ENCODE measurements around the gene EPHA6. TPM values are rescaled to one million over a fixed set of nuclear protein-coding genes. Genes with fewer than 3 reads are reported as not detected.

Gene EPHA6
- total and polyA plus RNA-seq, 10 of the 15 experiments (the other 5 are each of a cell fraction or from before 2014, with no cell fraction given) = not detected

GRCh38 chr3:97612632-97613031, 798.2 kb downstream of the EPHA6 start:
- ChIA-PET RAD21 (ENCODE audit: unreplicated experiment) (no interaction called here), SMC1A (ENCODE audit: uncharacterized antibody, unreplicated experiment) (no interaction called here), CTCF (no interaction called here), POLR2A (no interaction called here)
- intact Hi-C loops (cut with micrococcal nuclease; ENCODE audit: unreplicated experiment) (no loop called here), in situ Hi-C loops (cut with MboI) (no loop called here)
- H3K4me2 ChIP-seq (ENCODE audit: control insufficient read depth, insufficient read depth) = no peak overlapping the region
- BruUV-seq (replicated peaks) = no TSS peak
- no peaks in the 10 kb centered on the region for H3K27me3 ChIP-seq (replicated peaks in 1 of 2; ENCODE audit: control insufficient read depth in 2 of 2, insufficient read depth in 2 of 2, low read length in 1 of 2)
- H3K79me2 ChIP-seq (ENCODE audit: control insufficient read depth, insufficient read depth, low read length) = no peaks in the 10 kb centered on the region
- H3K4me3 ChIP-seq = no peak overlapping the region
- no peak overlapping the region for H3K9ac ChIP-seq (ENCODE audit: control insufficient read depth, insufficient read depth, low read length)
- TF ChIP-seq RUNX3 (IDR thresholded peaks at IDR 0.05; ENCODE audit: low read length) (no peak), HDAC6 (IDR thresholded peaks at IDR 0.05; ENCODE audit: unreplicated experiment) (no peak), MXI1 (IDR thresholded peaks at IDR 0.05; ENCODE audit: low read depth, low read length) (no peak), SREBF1 (IDR thresholded peaks at IDR 0.05; ENCODE audit: low read length) (no peak), RBBP5 (conservative IDR thresholded peaks at IDR 0.05) (no peak), SPI1 (IDR thresholded peaks at IDR 0.05; ENCODE audit: borderline replicate concordance, insufficient read depth, low read depth, low read length) (no peak), STAT1 (conservative IDR thresholded peaks at IDR 0.05) (no peak), SIX5 (IDR thresholded peaks at IDR 0.05; ENCODE audit: low read depth, low read length, severe bottlenecking) (no peak), MYB (IDR thresholded peaks at IDR 0.05; ENCODE audit: borderline replicate concordance, low read depth, low read length) (no peak), CREM (IDR thresholded peaks at IDR 0.05; ENCODE audit: low read depth) (no peak), MTA2 (IDR thresholded peaks at IDR 0.05; ENCODE audit: low read depth) (no peak), FOS (IDR thresholded peaks at IDR 0.05; ENCODE audit: borderline replicate concordance, extremely low read depth, insufficient read length) (no peak), HDGF (IDR thresholded peaks at IDR 0.05) (no peak), SUPT20H (IDR thresholded peaks at IDR 0.05; ENCODE audit: borderline replicate concordance, control insufficient read depth, low read depth, low read length) (no peak)
- TF ChIP-seq, protein P1, sequence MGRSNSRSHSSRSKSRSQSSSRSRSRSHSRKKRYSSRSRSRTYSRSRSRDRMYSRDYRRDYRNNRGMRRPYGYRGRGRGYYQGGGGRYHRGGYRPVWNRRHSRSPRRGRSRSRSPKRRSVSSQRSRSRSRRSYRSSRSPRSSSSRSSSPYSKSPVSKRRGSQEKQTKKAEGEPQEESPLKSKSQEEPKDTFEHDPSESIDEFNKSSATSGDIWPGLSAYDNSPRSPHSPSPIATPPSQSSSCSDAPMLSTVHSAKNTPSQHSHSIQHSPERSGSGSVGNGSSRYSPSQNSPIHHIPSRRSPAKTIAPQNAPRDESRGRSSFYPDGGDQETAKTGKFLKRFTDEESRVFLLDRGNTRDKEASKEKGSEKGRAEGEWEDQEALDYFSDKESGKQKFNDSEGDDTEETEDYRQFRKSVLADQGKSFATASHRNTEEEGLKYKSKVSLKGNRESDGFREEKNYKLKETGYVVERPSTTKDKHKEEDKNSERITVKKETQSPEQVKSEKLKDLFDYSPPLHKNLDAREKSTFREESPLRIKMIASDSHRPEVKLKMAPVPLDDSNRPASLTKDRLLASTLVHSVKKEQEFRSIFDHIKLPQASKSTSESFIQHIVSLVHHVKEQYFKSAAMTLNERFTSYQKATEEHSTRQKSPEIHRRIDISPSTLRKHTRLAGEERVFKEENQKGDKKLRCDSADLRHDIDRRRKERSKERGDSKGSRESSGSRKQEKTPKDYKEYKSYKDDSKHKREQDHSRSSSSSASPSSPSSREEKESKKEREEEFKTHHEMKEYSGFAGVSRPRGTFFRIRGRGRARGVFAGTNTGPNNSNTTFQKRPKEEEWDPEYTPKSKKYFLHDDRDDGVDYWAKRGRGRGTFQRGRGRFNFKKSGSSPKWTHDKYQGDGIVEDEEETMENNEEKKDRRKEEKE (IDR thresholded peaks at IDR 0.05) = no peak
- TF ChIP-seq, protein P2, sequence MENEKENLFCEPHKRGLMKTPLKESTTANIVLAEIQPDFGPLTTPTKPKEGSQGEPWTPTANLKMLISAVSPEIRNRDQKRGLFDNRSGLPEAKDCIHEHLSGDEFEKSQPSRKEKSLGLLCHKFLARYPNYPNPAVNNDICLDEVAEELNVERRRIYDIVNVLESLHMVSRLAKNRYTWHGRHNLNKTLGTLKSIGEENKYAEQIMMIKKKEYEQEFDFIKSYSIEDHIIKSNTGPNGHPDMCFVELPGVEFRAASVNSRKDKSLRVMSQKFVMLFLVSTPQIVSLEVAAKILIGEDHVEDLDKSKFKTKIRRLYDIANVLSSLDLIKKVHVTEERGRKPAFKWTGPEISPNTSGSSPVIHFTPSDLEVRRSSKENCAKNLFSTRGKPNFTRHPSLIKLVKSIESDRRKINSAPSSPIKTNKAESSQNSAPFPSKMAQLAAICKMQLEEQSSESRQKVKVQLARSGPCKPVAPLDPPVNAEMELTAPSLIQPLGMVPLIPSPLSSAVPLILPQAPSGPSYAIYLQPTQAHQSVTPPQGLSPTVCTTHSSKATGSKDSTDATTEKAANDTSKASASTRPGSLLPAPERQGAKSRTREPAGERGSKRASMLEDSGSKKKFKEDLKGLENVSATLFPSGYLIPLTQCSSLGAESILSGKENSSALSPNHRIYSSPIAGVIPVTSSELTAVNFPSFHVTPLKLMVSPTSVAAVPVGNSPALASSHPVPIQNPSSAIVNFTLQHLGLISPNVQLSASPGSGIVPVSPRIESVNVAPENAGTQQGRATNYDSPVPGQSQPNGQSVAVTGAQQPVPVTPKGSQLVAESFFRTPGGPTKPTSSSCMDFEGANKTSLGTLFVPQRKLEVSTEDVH (IDR thresholded peaks at IDR 0.05; ENCODE audit: low read depth, partially characterized antibody) = no peak
- TF ChIP-seq, protein P3, sequence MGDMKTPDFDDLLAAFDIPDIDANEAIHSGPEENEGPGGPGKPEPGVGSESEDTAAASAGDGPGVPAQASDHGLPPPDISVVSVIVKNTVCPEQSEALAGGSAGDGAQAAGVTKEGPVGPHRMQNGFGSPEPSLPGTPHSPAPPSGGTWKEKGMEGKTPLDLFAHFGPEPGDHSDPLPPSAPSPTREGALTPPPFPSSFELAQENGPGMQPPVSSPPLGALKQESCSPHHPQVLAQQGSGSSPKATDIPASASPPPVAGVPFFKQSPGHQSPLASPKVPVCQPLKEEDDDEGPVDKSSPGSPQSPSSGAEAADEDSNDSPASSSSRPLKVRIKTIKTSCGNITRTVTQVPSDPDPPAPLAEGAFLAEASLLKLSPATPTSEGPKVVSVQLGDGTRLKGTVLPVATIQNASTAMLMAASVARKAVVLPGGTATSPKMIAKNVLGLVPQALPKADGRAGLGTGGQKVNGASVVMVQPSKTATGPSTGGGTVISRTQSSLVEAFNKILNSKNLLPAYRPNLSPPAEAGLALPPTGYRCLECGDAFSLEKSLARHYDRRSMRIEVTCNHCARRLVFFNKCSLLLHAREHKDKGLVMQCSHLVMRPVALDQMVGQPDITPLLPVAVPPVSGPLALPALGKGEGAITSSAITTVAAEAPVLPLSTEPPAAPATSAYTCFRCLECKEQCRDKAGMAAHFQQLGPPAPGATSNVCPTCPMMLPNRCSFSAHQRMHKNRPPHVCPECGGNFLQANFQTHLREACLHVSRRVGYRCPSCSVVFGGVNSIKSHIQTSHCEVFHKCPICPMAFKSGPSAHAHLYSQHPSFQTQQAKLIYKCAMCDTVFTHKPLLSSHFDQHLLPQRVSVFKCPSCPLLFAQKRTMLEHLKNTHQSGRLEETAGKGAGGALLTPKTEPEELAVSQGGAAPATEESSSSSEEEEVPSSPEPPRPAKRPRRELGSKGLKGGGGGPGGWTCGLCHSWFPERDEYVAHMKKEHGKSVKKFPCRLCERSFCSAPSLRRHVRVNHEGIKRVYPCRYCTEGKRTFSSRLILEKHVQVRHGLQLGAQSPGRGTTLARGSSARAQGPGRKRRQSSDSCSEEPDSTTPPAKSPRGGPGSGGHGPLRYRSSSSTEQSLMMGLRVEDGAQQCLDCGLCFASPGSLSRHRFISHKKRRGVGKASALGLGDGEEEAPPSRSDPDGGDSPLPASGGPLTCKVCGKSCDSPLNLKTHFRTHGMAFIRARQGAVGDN (IDR thresholded peaks at IDR 0.05) = no peak
- H4K20me1 ChIP-seq (ENCODE audit: control insufficient read depth, insufficient read depth) = no peaks in the 10 kb centered on the region
- H3K9me3 ChIP-seq (replicated peaks; ENCODE audit: control insufficient read depth, insufficient read depth, low read length) = no peaks in the 10 kb centered on the region
- no peak overlapping the region for H2AFZ ChIP-seq (ENCODE audit: control insufficient read depth, low read depth, low read length)
- H3K4me1 ChIP-seq (ENCODE audit: control insufficient read depth, insufficient read depth, low read length) = no peaks in the 10 kb centered on the region
- FAIRE-seq (no peak), ATAC-seq (no peak), DNase-seq (ENCODE audit: low read depth, low spot score) (no peak)
- WGBS (ENCODE audit: insufficient coverage, insufficient replicate concordance, low lambda C conversion rate, missing lambda C conversion rate) = 30% methylated on average over 1 of the region's 1 CpG
- H3K36me3 ChIP-seq (ENCODE audit: control insufficient read depth in 2 of 2, insufficient read depth in 2 of 2, low read length in 1 of 2) = no peaks in the 10 kb centered on the region
- no peak overlapping the region for H3K27ac ChIP-seq (ENCODE audit: control insufficient read depth, insufficient read depth)

Measured in GM12878 (cell line).